H9 (cell line): Measurements from ENCODE around the gene KCNJ11. TPM values are rescaled to one million over a fixed set of nuclear protein-coding genes. Genes with fewer than 3 reads are reported as not detected.

Experiments
- DNase-seq: peaks from one replicate; pipeline ENCODE4 v3.0.0-alpha.2; 2017
- H2AFZ ChIP-seq: one replicate; pipeline ENCODE4 v1.6.1; 2013; ENCODE audit warnings: mild to moderate bottlenecking, low read length, control low read depth, moderate library complexity
- H2AK5ac ChIP-seq: 2 replicates; pipeline ENCODE4 v1.6.1; 2013; ENCODE audit warnings: low read length, control low read depth, mixed read lengths; ENCODE audit not compliant: insufficient read length
- H2BK120ac ChIP-seq: one replicate; pipeline ENCODE4 v1.6.1; 2013; ENCODE audit warnings: low read depth, mild to moderate bottlenecking, low read length, control low read depth, inconsistent platforms; ENCODE audit not compliant: poor library complexity, severe bottlenecking
- H2BK12ac ChIP-seq: 2 replicates; pipeline ENCODE4 v1.6.1; 2013; ENCODE audit warnings: low read length, control low read depth, mixed read lengths, low read depth; ENCODE audit not compliant: insufficient read length
- H2BK15ac ChIP-seq: 2 replicates; pipeline ENCODE4 v1.6.1; 2013; ENCODE audit warnings: low read depth, low read length, control low read depth
- H2BK20ac ChIP-seq: one replicate; pipeline ENCODE4 v1.6.1; 2013; ENCODE audit warnings: low read depth, mild to moderate bottlenecking, low read length, control low read depth, inconsistent platforms; ENCODE audit not compliant: poor library complexity, severe bottlenecking
- H2BK5ac ChIP-seq: 2 replicates; pipeline ENCODE4 v1.6.1; 2013; ENCODE audit warnings: low read length, control low read depth, mixed read lengths; ENCODE audit not compliant: insufficient read length
- H3K14ac ChIP-seq: 2 replicates; pipeline ENCODE4 v1.6.1; 2013; ENCODE audit warnings: low read length, control low read depth; ENCODE audit not compliant: insufficient read depth
- H3K18ac ChIP-seq: 2 replicates; pipeline ENCODE4 v1.6.1; 2013; ENCODE audit warnings: low read depth, mild to moderate bottlenecking, mixed read lengths, low read length, control low read depth; ENCODE audit not compliant: insufficient read length
- H3K23ac ChIP-seq: 2 replicates; pipeline ENCODE4 v1.6.1; 2013; ENCODE audit warnings: low read length, control low read depth, mixed read lengths, low read depth; ENCODE audit not compliant: insufficient read length
- H3K23me2 ChIP-seq: 2 replicates; pipeline ENCODE4 v1.6.1; 2013; ENCODE audit warnings: low read depth, mild to moderate bottlenecking, mixed read lengths, low read length, control low read depth; ENCODE audit not compliant: insufficient read length, poor library complexity, severe bottlenecking
- H3K27ac ChIP-seq: 2 replicates; pipeline ENCODE4 v1.5.1; 2013; ENCODE audit warnings: low read length, control low read depth, mixed read lengths, low read depth; ENCODE audit not compliant: insufficient read length
- H3K27me3 ChIP-seq: 2 replicates; pipeline ENCODE4 v1.6.1; 2013; ENCODE audit warnings: low read length, control low read depth, inconsistent platforms; ENCODE audit not compliant: insufficient read depth
- H3K4ac ChIP-seq: 2 replicates; pipeline ENCODE4 v1.6.1; 2013; ENCODE audit warnings: low read depth, mild to moderate bottlenecking, control low read depth, inconsistent platforms, low read length, moderate library complexity
- H3K4me1 ChIP-seq: 2 replicates; pipeline ENCODE4 v1.6.1; 2013; ENCODE audit warnings: low read length, control low read depth, inconsistent platforms; ENCODE audit not compliant: insufficient read depth
- H3K4me2 ChIP-seq: 2 replicates; pipeline ENCODE4 v1.6.1; 2013; ENCODE audit warnings: low read length, control low read depth, mixed read lengths; ENCODE audit not compliant: insufficient read length, insufficient read depth
- H3K56ac ChIP-seq: 2 replicates; pipeline ENCODE4 v1.6.1; 2013; ENCODE audit warnings: low read depth, mild to moderate bottlenecking, mixed read lengths, low read length, control low read depth; ENCODE audit not compliant: insufficient read length
- H3K79me1 ChIP-seq: 2 replicates; pipeline ENCODE4 v1.6.1; 2013; ENCODE audit warnings: low read depth, mild to moderate bottlenecking, moderate library complexity, low read length, control low read depth, inconsistent platforms; ENCODE audit not compliant: insufficient read depth, poor library complexity, severe bottlenecking
- H3K79me2 ChIP-seq: 2 replicates; pipeline ENCODE4 v1.6.1; 2013; ENCODE audit warnings: low read length, control low read depth, inconsistent platforms; ENCODE audit not compliant: insufficient read depth
- H3K9ac ChIP-seq: 2 replicates; pipeline ENCODE4 v1.6.1; 2013; ENCODE audit warnings: low read length, control low read depth, mixed read lengths; ENCODE audit not compliant: insufficient read length; ENCODE audit errors: extremely low read depth
- H3K9me3 ChIP-seq: one replicate; pipeline ENCODE4 v1.6.1; 2013; ENCODE audit warnings: low read depth, low read length, inconsistent platforms; ENCODE audit not compliant: control insufficient read depth
- H3T11ph ChIP-seq: one replicate; pipeline ENCODE4 v1.6.1; 2013; ENCODE audit warnings: mild to moderate bottlenecking, low read length, control low read depth, inconsistent platforms
- H4K20me1 ChIP-seq: one replicate; pipeline ENCODE4 v1.6.1; 2013; ENCODE audit not compliant: control insufficient read depth, insufficient read length, insufficient read depth
- H4K5ac ChIP-seq: 2 replicates; pipeline ENCODE4 v1.6.1; 2013; ENCODE audit warnings: low read depth, mild to moderate bottlenecking, mixed read lengths, low read length, control low read depth; ENCODE audit not compliant: insufficient read length
- H4K8ac ChIP-seq: replicated peaks from 2 replicates; pipeline ENCODE4 v1.6.1; 2013; ENCODE audit warnings: low read length, control low read depth, mixed read lengths, low read depth; ENCODE audit not compliant: insufficient read length
- H4K91ac ChIP-seq: 2 replicates; pipeline ENCODE4 v1.6.1; 2013; ENCODE audit warnings: low read depth, mild to moderate bottlenecking, moderate library complexity, mixed read lengths, low read length, control low read depth; ENCODE audit not compliant: insufficient read length
- H3K27ac Mint-ChIP-seq, 3 experiments: 2 replicates in 2 of 3; 3 replicates in 1 of 3; pipeline ENCODE4 v1.8.0; 2020 to 2021; ENCODE audit warnings: mixed read lengths in 3 of 3, mild to moderate bottlenecking in 1 of 3, moderate library complexity in 1 of 3
- H3K27me3 Mint-ChIP-seq: 2 replicates; pipeline ENCODE4 v1.8.0; 2021; ENCODE audit warnings: low read depth, mild to moderate bottlenecking, moderate library complexity, mixed read lengths
- H3K36me3 Mint-ChIP-seq, 3 experiments: 2 replicates in 2 of 3; 3 replicates in 1 of 3; pipeline ENCODE4 v1.8.0; 2020 to 2021; ENCODE audit warnings: low read depth in 3 of 3, mixed read lengths in 3 of 3; ENCODE audit not compliant: insufficient read depth in 1 of 3
- H3K4me1 Mint-ChIP-seq, 2 experiments: 2 replicates each; pipeline ENCODE4 v1.8.0; 2020; ENCODE audit warnings: mixed read lengths in 2 of 2
- H3K4me3 Mint-ChIP-seq, 2 experiments: 2 replicates in 1 of 2; 3 replicates in 1 of 2; pipeline ENCODE4 v1.8.0; 2020 to 2021; ENCODE audit warnings: mild to moderate bottlenecking in 2 of 2, mixed read lengths in 2 of 2, moderate library complexity in 1 of 2
- H3K9me3 Mint-ChIP-seq, 2 experiments: 2 replicates in 1 of 2; 3 replicates in 1 of 2; pipeline ENCODE4 v1.8.0; 2020; ENCODE audit warnings: mild to moderate bottlenecking in 2 of 2, mixed read lengths in 2 of 2, moderate library complexity in 1 of 2
- WGBS: extraction: QIAGEN DNeasy Blood & Tissue Kit; methylation state at CpG from one replicate; pipeline ENCODE4 v1.1.7; 2013; ENCODE audit warnings: missing lambda C conversion rate, low lambda C conversion rate, mixed read lengths; ENCODE audit not compliant: insufficient read length; ENCODE audit errors: extremely low coverage; 5-methylcytosine and 5-hydroxymethylcytosine counted together
- total RNA-seq: library from RNA; stranded (reverse); gene quantifications from 2 replicates; pipeline ENCODE4 v1.2.1, GENCODE V29; 2021
- TF ChIP-seq, protein P1 (sequence below): fragments of 200-600 bp; sonication (generic); conservative IDR thresholded peaks from 3 replicates; pipeline ENCODE4 v1.8.0; 2021; ENCODE audit warnings: antibody characterized with exemption, mild to moderate bottlenecking

KCNJ11 gene
- total RNA-seq, 1 experiment from 2014 or later: 2.3 TPM

DNA sequence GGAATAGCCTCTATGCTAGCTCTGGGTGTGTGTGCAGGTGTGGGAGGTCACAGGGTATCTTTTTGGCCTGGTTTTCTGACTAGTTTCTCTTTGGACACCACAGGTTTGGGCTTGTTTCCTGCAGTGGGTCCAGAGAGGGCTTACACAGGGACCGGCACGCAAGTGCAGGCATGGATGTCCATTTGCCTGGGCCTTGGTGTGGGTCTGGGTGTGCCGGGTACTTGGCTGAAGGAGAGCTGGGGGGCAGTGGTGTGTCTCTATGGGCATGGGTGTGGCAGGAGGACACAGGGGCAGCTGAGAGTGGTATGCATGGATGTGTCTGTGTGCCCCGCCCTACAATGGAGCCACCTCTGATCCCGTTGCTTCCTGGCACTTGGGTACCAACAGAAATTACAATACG lies 7.5 kb upstream of the KCNJ11 start:
- no peak overlapping the region for H3K9ac ChIP-seq
- H4K8ac ChIP-seq: no peak overlapping the region
- H3K56ac ChIP-seq: no peak overlapping the region
- H4K5ac ChIP-seq: no peak overlapping the region
- no peak for DNase-seq
- no peak overlapping the region for H2BK20ac ChIP-seq
- peaks cover 11% of the 10 kb centered on the region for H3K27me3 Mint-ChIP-seq
- no peaks in the 10 kb centered on the region for H3K79me2 ChIP-seq
- H3K23ac ChIP-seq: no peak overlapping the region
- H3K14ac ChIP-seq: no peak overlapping the region
- H3K36me3 Mint-ChIP-seq: no peaks in the 10 kb centered on the region; a peak in 1 of 7 replicates
- H3T11ph ChIP-seq: no peak overlapping the region
- no peaks in the 10 kb centered on the region for H3K9me3 ChIP-seq
- no peak overlapping the region for H3K4ac ChIP-seq
- H3K27ac Mint-ChIP-seq: no peak overlapping the region
- no peak overlapping the region for H2BK12ac ChIP-seq
- no peak overlapping the region for H2AFZ ChIP-seq
- TF ChIP-seq, protein P1, sequence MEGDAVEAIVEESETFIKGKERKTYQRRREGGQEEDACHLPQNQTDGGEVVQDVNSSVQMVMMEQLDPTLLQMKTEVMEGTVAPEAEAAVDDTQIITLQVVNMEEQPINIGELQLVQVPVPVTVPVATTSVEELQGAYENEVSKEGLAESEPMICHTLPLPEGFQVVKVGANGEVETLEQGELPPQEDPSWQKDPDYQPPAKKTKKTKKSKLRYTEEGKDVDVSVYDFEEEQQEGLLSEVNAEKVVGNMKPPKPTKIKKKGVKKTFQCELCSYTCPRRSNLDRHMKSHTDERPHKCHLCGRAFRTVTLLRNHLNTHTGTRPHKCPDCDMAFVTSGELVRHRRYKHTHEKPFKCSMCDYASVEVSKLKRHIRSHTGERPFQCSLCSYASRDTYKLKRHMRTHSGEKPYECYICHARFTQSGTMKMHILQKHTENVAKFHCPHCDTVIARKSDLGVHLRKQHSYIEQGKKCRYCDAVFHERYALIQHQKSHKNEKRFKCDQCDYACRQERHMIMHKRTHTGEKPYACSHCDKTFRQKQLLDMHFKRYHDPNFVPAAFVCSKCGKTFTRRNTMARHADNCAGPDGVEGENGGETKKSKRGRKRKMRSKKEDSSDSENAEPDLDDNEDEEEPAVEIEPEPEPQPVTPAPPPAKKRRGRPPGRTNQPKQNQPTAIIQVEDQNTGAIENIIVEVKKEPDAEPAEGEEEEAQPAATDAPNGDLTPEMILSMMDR: no peak
- no peak overlapping the region for H3K18ac ChIP-seq
- H3K23me2 ChIP-seq: no peaks in the 10 kb centered on the region
- H3K4me2 ChIP-seq: no peak overlapping the region
- H3K4me1 ChIP-seq: no peaks in the 10 kb centered on the region
- no peaks in the 10 kb centered on the region for H3K79me1 ChIP-seq
- no peak overlapping the region for H2BK5ac ChIP-seq
- H3K9me3 Mint-ChIP-seq: no peaks in the 10 kb centered on the region
- H2BK15ac ChIP-seq: no peak overlapping the region
- no peak overlapping the region for H3K4me3 Mint-ChIP-seq
- no CpG with 5 or more reads among the region's 6 CpGs for WGBS
- H3K27ac ChIP-seq: no peak overlapping the region
- no peak overlapping the region for H2BK120ac ChIP-seq
- H3K27me3 ChIP-seq: no peaks in the 10 kb centered on the region
- no peak overlapping the region for H2AK5ac ChIP-seq
- H3K4me1 Mint-ChIP-seq: peaks cover 2 to 4% of the 10 kb centered on the region in 2 experiments; a peak in 1 of 4 replicates
- H4K20me1 ChIP-seq: no peaks in the 10 kb centered on the region
- no peak overlapping the region for H4K91ac ChIP-seq
